Testis (tissue), 3 donors: ENCODE results near the gene L3MBTL4. TPM values are rescaled to one million over a fixed set of nuclear protein-coding genes. Genes with fewer than 3 reads are reported as not detected.

Experiments used
- DNase-seq: peaks from one replicate; pipeline ENCODE4 v3.0.0-alpha.2; 2019
- H3K27ac ChIP-seq, 2 donors: fragments of 200-600 bp; sonication (generic); one replicate each; pipeline ENCODE4 v1.5.1; 2019
- H3K27me3 ChIP-seq: fragments of 200-600 bp; sonication (generic); one replicate; pipeline ENCODE4 v1.5.1; 2019
- H3K36me3 ChIP-seq: fragments of 200-600 bp; sonication (generic); one replicate; pipeline ENCODE4 v1.5.1; 2017; ENCODE audit warnings: low read depth; ENCODE audit errors: missing control alignments
- H3K4me1 ChIP-seq: fragments of 200-600 bp; sonication (generic); one replicate; pipeline ENCODE4 v1.5.1; 2019
- H3K4me3 ChIP-seq, 2 donors: fragments of 200-600 bp; sonication (generic); one replicate each; pipeline ENCODE4 v1.5.1; 2017 to 2019
- H3K9me3 ChIP-seq: fragments of 200-600 bp; sonication (generic); one replicate; pipeline ENCODE4 v1.5.1; 2017
- POLR2A ChIP-seq: fragments of 450-650 bp; IDR thresholded peaks from one replicate; pipeline ENCODE4 v1.6.1; 2017; ENCODE audit warnings: antibody characterized with exemption, mild to moderate bottlenecking, moderate library complexity
- WGBS, 2 donors: methylation state at CpG; one replicate each; pipeline ENCODE4 v1.1.5; 2018; 5-methylcytosine and 5-hydroxymethylcytosine counted together
- intact Hi-C: fragments of 100-400 bp; cut with DNase I; formaldehyde crosslinking; loops from one replicate; pipeline ENCODE4 v1.15.1; 2023; ENCODE audit warnings: low total_unique reads
- polyA plus RNA-seq: library from polyadenylated mRNA; stranded (reverse); fragments of 350-450 nt; fragmentation: Illumina TruSeq; extraction: RNeasy Lipid Tissue Mini Kit (QIAGEN cat#74804); gene quantifications from one replicate; pipeline ENCODE4 v1.2.3, GENCODE V29; 2014; ENCODE audit warnings: low read depth, low replicate concordance; ENCODE audit not compliant: insufficient read depth
- total RNA-seq, 2 donors: library from RNA; depleted of rRNA; stranded (reverse); fragments of >200 nt; gene quantifications; one replicate each; pipeline ENCODE4 v1.2.3, GENCODE V29; 2016
- TF ChIP-seq, protein P1 (sequence below), 3 experiments: fragments of 450-650 bp in 2 of 3; fragments of 200-600 bp in 1 of 3; sonication (generic) in 1 of 3; IDR thresholded peaks; one replicate each; pipeline ENCODE4 v1.5.1; 2016 to 2019; ENCODE audit warnings: antibody characterized with exemption in 3 of 3, mild to moderate bottlenecking in 2 of 3, moderate library complexity in 1 of 3

L3MBTL4 gene
- total and polyA plus RNA-seq, 3 donors from 2014 or later = 26.6 to 50.9 (median 46.2) TPM

DNA sequence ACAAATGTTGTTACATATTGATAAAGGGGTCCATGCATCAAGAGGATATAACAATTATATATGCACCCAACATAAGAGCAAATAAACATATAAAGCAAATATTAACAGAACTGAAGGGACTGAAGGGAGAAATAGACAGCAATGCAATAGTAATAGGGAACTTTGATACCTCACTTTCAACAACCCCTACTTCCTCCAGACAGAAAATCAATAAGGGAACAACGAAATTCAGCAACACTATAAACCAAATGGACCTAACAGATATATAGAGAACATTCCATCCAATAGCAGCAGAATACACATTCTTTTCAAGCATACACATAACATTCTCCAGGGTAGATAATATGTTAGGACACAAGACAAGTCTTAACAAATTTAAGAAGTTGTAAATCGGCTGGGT lies 71.7 kb downstream of the L3MBTL4 start:
- TF ChIP-seq POLR2A = no peak
- TF ChIP-seq, protein P1, sequence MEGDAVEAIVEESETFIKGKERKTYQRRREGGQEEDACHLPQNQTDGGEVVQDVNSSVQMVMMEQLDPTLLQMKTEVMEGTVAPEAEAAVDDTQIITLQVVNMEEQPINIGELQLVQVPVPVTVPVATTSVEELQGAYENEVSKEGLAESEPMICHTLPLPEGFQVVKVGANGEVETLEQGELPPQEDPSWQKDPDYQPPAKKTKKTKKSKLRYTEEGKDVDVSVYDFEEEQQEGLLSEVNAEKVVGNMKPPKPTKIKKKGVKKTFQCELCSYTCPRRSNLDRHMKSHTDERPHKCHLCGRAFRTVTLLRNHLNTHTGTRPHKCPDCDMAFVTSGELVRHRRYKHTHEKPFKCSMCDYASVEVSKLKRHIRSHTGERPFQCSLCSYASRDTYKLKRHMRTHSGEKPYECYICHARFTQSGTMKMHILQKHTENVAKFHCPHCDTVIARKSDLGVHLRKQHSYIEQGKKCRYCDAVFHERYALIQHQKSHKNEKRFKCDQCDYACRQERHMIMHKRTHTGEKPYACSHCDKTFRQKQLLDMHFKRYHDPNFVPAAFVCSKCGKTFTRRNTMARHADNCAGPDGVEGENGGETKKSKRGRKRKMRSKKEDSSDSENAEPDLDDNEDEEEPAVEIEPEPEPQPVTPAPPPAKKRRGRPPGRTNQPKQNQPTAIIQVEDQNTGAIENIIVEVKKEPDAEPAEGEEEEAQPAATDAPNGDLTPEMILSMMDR (IDR thresholded peaks at IDR 0.05) = no peak
- Histone ChIP-seq H3K4me3 (no peak overlapping the region), H3K36me3 (no peaks in the 10 kb centered on the region), H3K27me3 (no peaks in the 10 kb centered on the region), H3K27ac (no peak overlapping the region), H3K9me3 (no peaks in the 10 kb centered on the region), H3K4me1 (no peaks in the 10 kb centered on the region)
- intact Hi-C loops = no loop called here
- no peak for DNase-seq
- 61 to 95% methylated on average over 2 of the region's 2 CpGs for WGBS, 2 donors

DNA sequence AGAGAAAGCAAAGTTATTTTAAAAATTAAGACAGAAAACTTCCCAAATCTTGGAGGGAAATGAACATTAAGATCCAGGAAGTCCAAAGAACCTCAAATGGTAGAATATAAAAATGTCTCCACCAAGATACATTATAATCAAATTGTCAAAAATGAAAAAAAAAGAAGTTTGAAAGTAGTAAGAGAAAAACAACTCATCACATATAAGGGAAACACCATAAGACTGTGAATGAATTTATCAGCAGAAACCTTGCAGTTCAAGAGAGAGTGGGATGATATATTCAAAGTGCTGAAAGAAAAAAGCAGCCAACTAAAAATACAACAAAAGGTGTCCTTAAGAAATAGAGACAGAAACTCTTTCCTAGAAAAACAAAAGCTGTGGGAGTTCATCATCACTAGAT lies 73.0 kb downstream of the L3MBTL4 start:
- no peak overlapping the region for H3K27ac ChIP-seq
- no peaks in the 10 kb centered on the region for H3K9me3 ChIP-seq
- DNase-seq = no peak
- TF ChIP-seq, protein P1 (IDR thresholded peaks at IDR 0.05) = no peak
- TF ChIP-seq POLR2A = no peak
- no peak overlapping the region for H3K4me3 ChIP-seq
- intact Hi-C loops = no loop called here
- H3K4me1 ChIP-seq = no peaks in the 10 kb centered on the region
- no peaks in the 10 kb centered on the region for H3K27me3 ChIP-seq
- H3K36me3 ChIP-seq = no peaks in the 10 kb centered on the region

DNA sequence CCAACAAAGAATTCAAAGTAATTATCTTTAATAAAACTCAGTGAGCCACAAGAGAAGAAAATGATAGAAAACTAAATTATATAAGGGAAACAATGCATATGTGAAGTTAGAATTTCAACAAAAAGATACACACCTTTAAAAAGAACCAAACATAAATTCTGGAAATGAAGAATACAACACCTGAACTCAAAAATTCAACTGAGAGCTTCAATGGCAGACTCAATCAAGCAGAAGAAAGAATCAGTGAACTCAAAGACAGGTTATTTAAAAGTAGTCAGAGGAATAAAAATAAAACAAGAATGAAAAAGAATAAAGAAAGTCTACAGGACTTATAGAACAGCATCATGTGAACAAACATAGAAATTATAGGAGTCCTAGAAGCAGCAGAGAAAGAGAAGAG lies 73.4 kb downstream of the L3MBTL4 start:
- H3K9me3 ChIP-seq = no peaks in the 10 kb centered on the region
- H3K36me3 ChIP-seq = no peaks in the 10 kb centered on the region
- no peak for DNase-seq
- no peak overlapping the region for H3K4me3 ChIP-seq
- intact Hi-C loops = no loop called here
- H3K4me1 ChIP-seq = no peaks in the 10 kb centered on the region
- no peak overlapping the region for H3K27ac ChIP-seq
- H3K27me3 ChIP-seq = no peaks in the 10 kb centered on the region
- TF ChIP-seq POLR2A = no peak
- TF ChIP-seq, protein P1 (IDR thresholded peaks at IDR 0.05) = no peak

DNA sequence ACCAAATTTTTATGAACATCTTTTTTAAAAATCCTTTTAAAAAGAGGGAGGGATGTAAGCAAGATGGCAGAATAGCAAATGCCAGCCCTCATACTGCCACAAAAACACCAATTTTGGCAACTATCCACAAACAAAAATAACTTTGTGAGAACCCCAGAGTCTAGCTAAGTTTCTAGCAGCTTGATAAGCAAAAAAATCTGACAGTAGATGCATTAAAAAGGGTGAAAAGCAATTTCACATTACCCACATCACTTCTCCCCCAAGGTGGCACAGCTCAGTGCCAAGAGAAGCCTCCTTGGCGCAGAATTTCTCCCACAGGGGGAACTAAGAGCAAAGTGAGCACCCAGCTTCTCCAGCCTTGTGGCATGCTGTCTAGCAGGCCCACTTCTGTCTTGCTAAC lies 74.6 kb downstream of the L3MBTL4 start:
- Histone ChIP-seq H3K4me3 (no peak overlapping the region), H3K9me3 (no peaks in the 10 kb centered on the region)
- TF ChIP-seq, protein P1 (IDR thresholded peaks at IDR 0.05) = no peak
- no peak for TF ChIP-seq POLR2A

DNA sequence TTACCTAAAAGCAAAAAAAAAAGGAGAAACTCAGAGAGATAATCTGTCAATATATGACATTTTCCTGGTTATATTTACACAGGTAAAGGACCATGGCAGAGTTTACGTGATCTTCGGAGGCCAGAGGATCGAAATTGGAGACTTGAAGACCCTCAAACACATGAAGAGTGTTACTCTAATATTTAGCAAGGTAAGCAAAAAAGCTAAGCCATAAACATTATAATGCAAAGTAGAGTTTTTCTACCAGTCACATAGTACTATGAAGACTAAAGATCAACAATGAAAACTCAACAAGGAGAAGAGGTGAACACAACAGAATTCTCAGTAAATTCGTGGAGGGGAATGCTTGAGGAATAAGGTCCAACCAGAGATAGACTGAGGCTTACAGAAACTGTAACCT lies 78.5 kb downstream of the L3MBTL4 start:
- H3K36me3 ChIP-seq = no peaks in the 10 kb centered on the region
- WGBS, 2 donors = 91 to 93% methylated on average over 4 of the region's 4 CpGs

More for the DNA sequence above, 74.6 kb downstream of the L3MBTL4 start:
- H3K36me3 ChIP-seq = no peaks in the 10 kb centered on the region
- WGBS, 2 donors = 85 to 100% methylated on average over 1 of the region's 1 CpG
- peak overlapping the region in 1 of 2 donors; percentile 34 for H3K27ac ChIP-seq
- DNase-seq = no peak
- no peaks in the 10 kb centered on the region for H3K27me3 ChIP-seq
- H3K4me1 ChIP-seq = no peaks in the 10 kb centered on the region
- intact Hi-C loops = no loop called here

More for the DNA sequence above, 78.5 kb downstream of the L3MBTL4 start:
- H3K4me1 ChIP-seq = no peaks in the 10 kb centered on the region
- no peak for DNase-seq
- no peaks in the 10 kb centered on the region for H3K27me3 ChIP-seq
- no peak overlapping the region for H3K27ac ChIP-seq
- no peaks in the 10 kb centered on the region for H3K9me3 ChIP-seq
- H3K4me3 ChIP-seq = no peak overlapping the region
- intact Hi-C loops = no loop called here
- no peak for TF ChIP-seq POLR2A
- TF ChIP-seq, protein P1 (IDR thresholded peaks at IDR 0.05) = no peak
